ENCODE measurements around the gene PAPSS1. TPM values are rescaled to one million over a fixed set of nuclear protein-coding genes. Genes with fewer than 3 reads are reported as not detected.
"Not testable (repeated sequence)": the region's sequence is repeated elsewhere in the genome, so short reads cannot be mapped to it uniquely, and the experiment has no call there.

Gene PAPSS1
- total RNA-seq, 4 donors from 2014 or later = 30.8 to 54.1 (median 36.0) TPM

GRCh38 chr4:107708225-107708624 lies 11.8 kb downstream of the PAPSS1 start:
- peaks cover 0 to 39% (median 11%) of the 10 kb centered on the region in 3 donors for H3K4me1 ChIP-seq
- no peak for DNase-seq
- H3K27me3 ChIP-seq = no peaks in the 10 kb centered on the region
- H3K4me3 ChIP-seq = no peak overlapping the region
- intact Hi-C loops (cut with DNase I) = no loop called here
- peak overlapping the region in 3 of 4 donors; percentile 52 to 66 (median 60) for H3K27ac ChIP-seq
- TF ChIP-seq CTCF (IDR thresholded peaks at IDR 0.05) (no peak), POLR2A (IDR thresholded peaks at IDR 0.05) (no peak)
- H3K36me3 ChIP-seq = peaks cover 0 to 9% (median 0%) of the 10 kb centered on the region in 3 donors
- peaks cover 0 to 33% (median 14%) of the 10 kb centered on the region in 3 donors for H3K9me3 ChIP-seq

- Histone ChIP-seq H3K9me3 (peaks cover 0 to 33% (median 14%) of the 10 kb centered on the region in 3 donors), H3K4me1 (peaks cover 0 to 38% (median 11%) of the 10 kb centered on the region in 3 donors), H3K36me3 (peaks cover 0 to 16% (median 0%) of the 10 kb centered on the region in 3 donors), H3K27me3 (no peaks in the 10 kb centered on the region), H3K4me3 (no peak overlapping the region), H3K27ac (no peak overlapping the region)
- intact Hi-C loops (cut with DNase I) = no loop called here
- WGBS, 2 donors = 95 to 100% methylated on average over 1 of the region's 1 CpG
- TF ChIP-seq CTCF (IDR thresholded peaks at IDR 0.05) (no peak), POLR2A (IDR thresholded peaks at IDR 0.05) (no peak)
- no peak for DNase-seq
Observed at GRCh38 chr4:107705742-107706556, 14.1 kb downstream of the PAPSS1 start.

- intact Hi-C loops (cut with DNase I) = no loop called here
- H3K27me3 ChIP-seq = no peaks in the 10 kb centered on the region
Observed at GRCh38 chr4:107701565-107701964, 18.5 kb downstream of the PAPSS1 start.

GRCh38 chr4:107699466-107700206 lies 20.4 kb downstream of the PAPSS1 start:
- Histone ChIP-seq H3K36me3 (peaks cover 0 to 55% (median 0%) of the 10 kb centered on the region in 3 donors), H3K9me3 (peaks cover 0 to 6% (median 0%) of the 10 kb centered on the region in 3 donors), H3K4me3 (no peak overlapping the region), H3K27me3 (no peaks in the 10 kb centered on the region), H3K4me1 (no peaks in the 10 kb centered on the region), H3K27ac (no peak overlapping the region)
- TF ChIP-seq CTCF (IDR thresholded peaks at IDR 0.05) (no peak), POLR2A (IDR thresholded peaks at IDR 0.05) (no peak)
- 40 to 68% methylated on average over 2 of the region's 2 CpGs for WGBS, 2 donors
- DNase-seq = no peak
- intact Hi-C loops (cut with DNase I) = no loop called here

More at GRCh38 chr4:107701565-107701964, 18.5 kb downstream of the PAPSS1 start:
- Histone ChIP-seq H3K27ac (no peak overlapping the region), H3K36me3 (peaks cover 0 to 50% (median 0%) of the 10 kb centered on the region in 3 donors), H3K4me3 (no peak overlapping the region), H3K9me3 (peaks cover 0 to 24% (median 10%) of the 10 kb centered on the region in 3 donors), H3K4me1 (no peaks in the 10 kb centered on the region)
- 100% methylated on average over 1 of the region's 1 CpG for WGBS, 2 donors
- DNase-seq = no peak
- no peak for TF ChIP-seq CTCF (IDR thresholded peaks at IDR 0.05)
- TF ChIP-seq POLR2A (IDR thresholded peaks at IDR 0.05) = no peak

- H3K27me3 ChIP-seq; intact Hi-C loops (cut with DNase I); H3K4me3 ChIP-seq; DNase-seq; H3K27ac ChIP-seq; H3K4me1 ChIP-seq; H3K9me3 ChIP-seq: not testable (repeated sequence)
- H3K36me3 ChIP-seq = peaks cover 0 to 84% (median 0%) of the 10 kb centered on the region in 3 donors
- 90 to 97% methylated on average over 6 of the region's 6 CpGs for WGBS, 2 donors
Observed at GRCh38 chr4:107696187-107696586, 23.8 kb downstream of the PAPSS1 start.

All from esophagus squamous epithelium (tissue), 5 donors.